Ascending aorta (tissue), 2 donors: ENCODE measurements around the gene GPD2. TPM values are rescaled to one million over a fixed set of nuclear protein-coding genes. Genes with fewer than 3 reads are reported as not detected.
"Not testable (repeated sequence)": the region's sequence is repeated elsewhere in the genome, so short reads cannot be mapped to it uniquely, and the experiment has no call there.

Source experiments
- DNase-seq, 2 donors: peaks; one replicate each; pipeline ENCODE4 v3.0.0-alpha.2; 2019; ENCODE audit warnings: low spot score in 2 of 2
- H3K27ac ChIP-seq, 2 donors: fragments of 200-600 bp; sonication (generic); one replicate each; pipeline ENCODE4 v1.5.1; 2016 to 2017; ENCODE audit warnings: mild to moderate bottlenecking in 1 of 2
- H3K27me3 ChIP-seq: fragments of 200-600 bp; sonication (generic); one replicate; pipeline ENCODE4 v1.5.1; 2017
- H3K36me3 ChIP-seq, 2 donors: fragments of 200-600 bp; sonication (generic); one replicate each; pipeline ENCODE4 v1.5.1; 2016
- H3K4me1 ChIP-seq, 2 donors: fragments of 200-600 bp; sonication (generic); one replicate each; pipeline ENCODE4 v1.5.1; 2016 to 2017; ENCODE audit warnings: mild to moderate bottlenecking in 1 of 2
- H3K4me3 ChIP-seq, 2 donors: fragments of 200-600 bp; sonication (generic); one replicate each; pipeline ENCODE4 v1.5.1; 2016 to 2017; ENCODE audit warnings: mild to moderate bottlenecking in 1 of 2
- H3K9me3 ChIP-seq, 2 donors: fragments of 200-600 bp; sonication (generic); one replicate each; pipeline ENCODE4 v1.5.1; 2016
- CTCF ChIP-seq, 3 experiments: fragments of 200-600 bp in 2 of 3; fragments of 450-650 bp in 1 of 3; sonication (generic) in 2 of 3; IDR thresholded peaks; one replicate each; pipeline ENCODE4 v1.5.1; 2016 to 2019; ENCODE audit warnings: antibody characterized with exemption in 3 of 3, mild to moderate bottlenecking in 1 of 3, moderate library complexity in 1 of 3
- intact Hi-C: fragments of 100-400 bp; cut with DNase I; formaldehyde crosslinking; loops from one replicate; pipeline ENCODE4 v1.15.1; 2023
- total RNA-seq: library from RNA; depleted of rRNA; stranded (reverse); fragments of >200 nt; gene quantifications from one replicate; pipeline ENCODE4 v1.1.0, GENCODE V29; 2016

Gene GPD2
- total RNA-seq, 1 donor from 2014 or later, result 20.0 TPM

GRCh38 chr2:156601855-156602551, 165.8 kb downstream of the GPD2 start:
- no peaks in the 10 kb centered on the region for H3K36me3 ChIP-seq
- no peak overlapping the region for H3K27ac ChIP-seq
- no peak for TF ChIP-seq CTCF (IDR thresholded peaks at IDR 0.05)
- intact Hi-C loops, result no loop called here
- no peaks in the 10 kb centered on the region for H3K9me3 ChIP-seq
- no peaks in the 10 kb centered on the region for H3K4me1 ChIP-seq
- H3K27me3 ChIP-seq, result no peaks in the 10 kb centered on the region
- no peak overlapping the region for H3K4me3 ChIP-seq
- DNase-seq, result no peak

GRCh38 chr2:156602552-156602933, 166.4 kb downstream of the GPD2 start:
- intact Hi-C loops, result no loop called here
- Histone ChIP-seq H3K9me3 (no peaks in the 10 kb centered on the region), H3K36me3 (no peaks in the 10 kb centered on the region), H3K27me3 (no peaks in the 10 kb centered on the region), H3K27ac (no peak overlapping the region), H3K4me1 (no peaks in the 10 kb centered on the region), H3K4me3 (no peak overlapping the region)
- DNase-seq, result no peak
- TF ChIP-seq CTCF (IDR thresholded peaks at IDR 0.05), result no peak

- Histone ChIP-seq H3K9me3 (no peaks in the 10 kb centered on the region), H3K4me3 (no peak overlapping the region), H3K27me3 (no peaks in the 10 kb centered on the region), H3K4me1 (no peaks in the 10 kb centered on the region), H3K36me3 (no peaks in the 10 kb centered on the region), H3K27ac (no peak overlapping the region)
- TF ChIP-seq CTCF (IDR thresholded peaks at IDR 0.05), result no peak
- intact Hi-C loops, result no loop called here
- no peak for DNase-seq
Observed at GRCh38 chr2:156615836-156616322, 179.7 kb downstream of the GPD2 start.

- H3K4me3 ChIP-seq, intact Hi-C loops, DNase-seq: not testable (repeated sequence)
Observed at GRCh38 chr2:156618071-156618470, 181.9 kb downstream of the GPD2 start.

GRCh38 chr2:156619021-156619539, 182.9 kb downstream of the GPD2 start:
- H3K4me3 ChIP-seq, result no peak overlapping the region
- no peaks in the 10 kb centered on the region for H3K9me3 ChIP-seq
- H3K4me1 ChIP-seq, result no peaks in the 10 kb centered on the region
- DNase-seq, result no peak
- intact Hi-C loops, result no loop called here
- no peak overlapping the region for H3K27ac ChIP-seq
- no peaks in the 10 kb centered on the region for H3K27me3 ChIP-seq
- no peak for TF ChIP-seq CTCF (IDR thresholded peaks at IDR 0.05)
- H3K36me3 ChIP-seq, result no peaks in the 10 kb centered on the region

More at GRCh38 chr2:156618071-156618470, 181.9 kb downstream of the GPD2 start:
- H3K27ac ChIP-seq, H3K9me3 ChIP-seq, H3K36me3 ChIP-seq, H3K4me1 ChIP-seq, H3K27me3 ChIP-seq: not testable (repeated sequence)

GRCh38 chr2:156622491-156622890, 186.3 kb downstream of the GPD2 start:
- no peak overlapping the region for H3K27ac ChIP-seq
- no peak for TF ChIP-seq CTCF (IDR thresholded peaks at IDR 0.05)
- H3K27me3 ChIP-seq, result no peaks in the 10 kb centered on the region
- no peak overlapping the region for H3K4me3 ChIP-seq
- no peaks in the 10 kb centered on the region for H3K36me3 ChIP-seq
- H3K9me3 ChIP-seq, result no peaks in the 10 kb centered on the region
- intact Hi-C loops, result no loop called here
- H3K4me1 ChIP-seq, result no peaks in the 10 kb centered on the region
- DNase-seq, result no peak
